IMR-90 (cell line): ENCODE measurements around the gene TTC39C. TPM values are rescaled to one million over a fixed set of nuclear protein-coding genes. Genes with fewer than 3 reads are reported as not detected.
A peak's percentile ranks its signal among the peaks of the same experiment; 100 is the strongest.

Experiments used
- ATAC-seq: fragments of 200-7000 bp; cut with Tn5 transposase; 2 replicates; pipeline ENCODE4 v1.9.1; 2020; ENCODE audit warnings: low read depth, mild to moderate bottlenecking, moderate library complexity
- BruUV-seq: library from RNA; stranded (reverse); fragments of 400-500 nt; replicated peaks from 2 replicates; lab custom pipeline; 2021; lab: Mats Ljungman, UMichigan
- CTCF ChIA-PET: fragments of 300-600 bp; formaldehyde crosslinking; extraction: SDS; loops from one replicate; lab custom pipeline; 2021; ENCODE audit warnings: antibody characterized with exemption; lab: Yijun Ruan, JAX
- POLR2A ChIA-PET: fragments of 300-600 bp; sonication (Branson Sonifier 250); formaldehyde crosslinking; loops from one replicate; lab custom pipeline; 2022; ENCODE audit warnings: antibody characterized with exemption; ENCODE audit not compliant: unreplicated experiment; lab: Charles Lee
- DNase-seq: peaks from one replicate; pipeline ENCODE4 v3.0.0; 2013
- H2AFZ ChIP-seq: replicated peaks from 2 replicates; pipeline ENCODE3; 2013; ENCODE audit warnings: low read length, mild to moderate bottlenecking; ENCODE audit not compliant: poor library complexity
- H2AK5ac ChIP-seq: 2 replicates; pipeline ENCODE4 v1.6.1; 2013; ENCODE audit warnings: low read depth, low read length, inconsistent platforms
- H2AK9ac ChIP-seq: replicated peaks from 2 replicates; pipeline ENCODE3; 2013; ENCODE audit warnings: mild to moderate bottlenecking, low read depth, low read length, moderate library complexity; ENCODE audit not compliant: poor library complexity
- H2BK120ac ChIP-seq: 2 replicates; pipeline ENCODE4 v1.6.1; 2013; ENCODE audit warnings: low read depth, low read length, inconsistent platforms
- H2BK15ac ChIP-seq: 3 replicates; pipeline ENCODE4 v1.6.1; 2013; ENCODE audit warnings: low read depth, low read length, inconsistent platforms
- H2BK20ac ChIP-seq: 2 replicates; pipeline ENCODE4 v1.6.1; 2013; ENCODE audit warnings: low read depth, mild to moderate bottlenecking, inconsistent platforms, low read length, moderate library complexity
- H2BK5ac ChIP-seq: 2 replicates; pipeline ENCODE4 v1.6.1; 2013; ENCODE audit warnings: mild to moderate bottlenecking, low read depth, low read length, inconsistent platforms; ENCODE audit not compliant: poor library complexity, severe bottlenecking
- H3K14ac ChIP-seq: replicated peaks from 2 replicates; pipeline ENCODE4 v1.6.1; 2013; ENCODE audit warnings: low read depth, low read length, inconsistent platforms
- H3K18ac ChIP-seq: 2 replicates; pipeline ENCODE4 v1.6.1; 2013; ENCODE audit warnings: low read depth, low read length, control low read depth
- H3K23ac ChIP-seq: 2 replicates; pipeline ENCODE4 v1.6.1; 2013; ENCODE audit warnings: low read depth, low read length, inconsistent platforms
- H3K27ac ChIP-seq: 2 replicates; pipeline ENCODE4 v1.5.1; 2013; ENCODE audit warnings: mild to moderate bottlenecking, control low read depth, low read length; ENCODE audit not compliant: insufficient read depth
- H3K27me3 ChIP-seq: 2 replicates; pipeline ENCODE4 v1.6.1; 2013; ENCODE audit warnings: low read length; ENCODE audit not compliant: control insufficient read depth, insufficient read depth
- H3K36me3 ChIP-seq: 2 replicates; pipeline ENCODE4 v1.6.1; 2013; ENCODE audit warnings: low read length, mixed read lengths; ENCODE audit not compliant: control insufficient read depth, insufficient read depth
- H3K4ac ChIP-seq: 2 replicates; pipeline ENCODE4 v1.6.1; 2013; ENCODE audit warnings: low read depth, low read length, inconsistent platforms
- H3K4me1 ChIP-seq: 2 replicates; pipeline ENCODE4 v1.6.1; 2013; ENCODE audit warnings: low read length, mixed read lengths; ENCODE audit not compliant: control insufficient read depth, insufficient read depth
- H3K4me2 ChIP-seq: 2 replicates; pipeline ENCODE4 v1.6.1; 2013; ENCODE audit warnings: low read depth, mild to moderate bottlenecking, control low read depth, low read length, moderate library complexity
- H3K4me3 ChIP-seq: 2 replicates; pipeline ENCODE4 v1.5.1; 2013; ENCODE audit warnings: low read depth, mild to moderate bottlenecking, control low read depth, low read length, moderate library complexity; ENCODE audit not compliant: insufficient read depth
- H3K56ac ChIP-seq: 2 replicates; pipeline ENCODE4 v1.6.1; 2013; ENCODE audit warnings: low read length, inconsistent platforms; ENCODE audit not compliant: insufficient read depth; ENCODE audit errors: extremely low read depth
- H3K79me1 ChIP-seq, 2 experiments: 2 replicates each; pipeline ENCODE4 v1.6.1; 2013; ENCODE audit warnings: low read length in 2 of 2, inconsistent platforms in 1 of 2, low read depth in 1 of 2
- H3K9ac ChIP-seq: 2 replicates; pipeline ENCODE4 v1.6.1; 2013; ENCODE audit warnings: low read depth, low read length, control low read depth
- H3K9me1 ChIP-seq: 2 replicates; pipeline ENCODE4 v1.6.1; 2013; ENCODE audit warnings: low read length, inconsistent platforms; ENCODE audit not compliant: insufficient read depth
- H3K9me3 ChIP-seq: 2 replicates; pipeline ENCODE4 v1.6.1; 2013; ENCODE audit warnings: low read length; ENCODE audit not compliant: control insufficient read depth, insufficient read depth
- H4K20me1 ChIP-seq: 2 replicates; pipeline ENCODE4 v1.6.1; 2013; ENCODE audit warnings: low read length, inconsistent platforms; ENCODE audit not compliant: insufficient read depth
- H4K5ac ChIP-seq: 2 replicates; pipeline ENCODE4 v1.6.1; 2013; ENCODE audit warnings: mild to moderate bottlenecking, low read depth, low read length, control low read depth
- H4K8ac ChIP-seq, 2 experiments: 2 replicates each; pipeline ENCODE4 v1.6.1; 2013; ENCODE audit warnings: low read depth in 2 of 2, low read length in 2 of 2, control low read depth in 1 of 2, inconsistent platforms in 1 of 2
- H4K91ac ChIP-seq: 2 replicates; pipeline ENCODE4 v1.6.1; 2013; ENCODE audit warnings: low read depth, low read length, inconsistent platforms; ENCODE audit not compliant: insufficient read depth
- CEBPB ChIP-seq: IDR thresholded peaks from 2 replicates; pipeline ENCODE4 v1.6.1; 2012; ENCODE audit warnings: low read depth, low read length, improper control_type of control experiment
- CTCF ChIP-seq: conservative IDR thresholded peaks from 2 replicates; pipeline ENCODE4 v1.5.1; 2012; ENCODE audit warnings: mild to moderate bottlenecking, low read depth, low read length, improper control_type of control experiment
- ELK1 ChIP-seq: fragments of 150-350 bp; IDR thresholded peaks from 2 replicates; pipeline ENCODE4 v1.6.1; 2016; ENCODE audit warnings: low read depth, mild to moderate bottlenecking, low read length, moderate library complexity, borderline replicate concordance
- FOS ChIP-seq: fragments of 150-350 bp; IDR thresholded peaks from 2 replicates; pipeline ENCODE4 v1.6.1; 2016; ENCODE audit warnings: low read depth, low read length
- MAFK ChIP-seq: IDR thresholded peaks from 2 replicates; pipeline ENCODE4 v1.6.1; 2012; ENCODE audit warnings: low read depth, low read length, improper control_type of control experiment
- MAZ ChIP-seq: IDR thresholded peaks from 2 replicates; pipeline ENCODE4 v1.6.1; 2012; ENCODE audit warnings: low read depth, mild to moderate bottlenecking, low read length, improper control_type of control experiment, moderate library complexity, borderline replicate concordance
- MXI1 ChIP-seq: IDR thresholded peaks from 2 replicates; pipeline ENCODE4 v1.6.1; 2012; ENCODE audit warnings: low read depth, mild to moderate bottlenecking, low read length, moderate library complexity, borderline replicate concordance
- POLR2A ChIP-seq: IDR thresholded peaks from 2 replicates; pipeline ENCODE4 v1.6.1; 2012; ENCODE audit warnings: mild to moderate bottlenecking, low read depth, low read length
- RAD21 ChIP-seq: IDR thresholded peaks from 2 replicates; pipeline ENCODE4 v1.6.1; 2012; ENCODE audit warnings: low read length, improper control_type of control experiment
- RCOR1 ChIP-seq: IDR thresholded peaks from 2 replicates; pipeline ENCODE4 v1.6.1; 2012; ENCODE audit warnings: mild to moderate bottlenecking, low read length, improper control_type of control experiment; ENCODE audit not compliant: insufficient replicate concordance
- SMC3 ChIP-seq: fragments of 150-350 bp; IDR thresholded peaks from 2 replicates; pipeline ENCODE4 v1.6.1; 2016; ENCODE audit warnings: low read depth, mild to moderate bottlenecking, antibody characterized with exemption, low read length, moderate library complexity
- USF2 ChIP-seq: fragments of 150-350 bp; IDR thresholded peaks from 2 replicates; pipeline ENCODE4 v1.6.1; 2017; ENCODE audit warnings: mild to moderate bottlenecking, antibody characterized with exemption, low read length, low read depth
- WGBS, 2 experiments: methylation state at CpG; one replicate each; pipeline versions ENCODE4 v1.1.5 to v1.1.7; 2013; ENCODE audit warnings: missing lambda C conversion rate in 2 of 2; ENCODE audit not compliant: insufficient read length in 1 of 2; ENCODE audit errors: extremely low coverage in 2 of 2; 5-methylcytosine and 5-hydroxymethylcytosine counted together
- dilution Hi-C: fragments of 300-500 bp; cut with HindIII; formaldehyde crosslinking; loops from one replicate; pipeline ENCODE4 v1.14.3; 2018; ENCODE audit warnings: low sequenced_read_pairs; ENCODE audit not compliant: unreplicated experiment
- in situ Hi-C: fragments of 300-500 bp; cut with MboI; formaldehyde crosslinking; loops from 3 replicates; pipeline ENCODE4 v1.14.3; 2019; ENCODE audit warnings: low sequenced_read_pairs, inconsistent platforms, mixed read lengths
- intact Hi-C: fragments of 100-400 bp; cut with micrococcal nuclease; formaldehyde crosslinking; loops from 2 replicates; pipeline ENCODE4 v1.10.0; 2022
- polyA plus RNA-seq, 3 experiments: library from polyadenylated mRNA; depleted of rRNA; stranded (reverse); fragments of >200 nt; gene quantifications; 2 replicates each; pipeline ENCODE4 v1.2.3, GENCODE V29; 2012; ENCODE audit warnings: low replicate concordance in 1 of 3
- total RNA-seq: library from RNA; depleted of rRNA; stranded (reverse); fragments of >200 nt; gene quantifications from 2 replicates; pipeline ENCODE4 v1.2.3, GENCODE V29; 2012

The TTC39C gene
- total and polyA plus RNA-seq, 2 of the 4 experiments (the other 2 are of a cell fraction), result 8.0 to 20.8 TPM

GRCh38 chr18:24075767-24076597, 61.4 kb downstream of the TTC39C start:
- peak overlapping the region; percentile 36; the same call in 1 of the 2 replicates for H4K91ac ChIP-seq
- peak overlapping the region; percentile 11; the same call in 1 of the 3 replicates for H2BK15ac ChIP-seq
- H2AK5ac ChIP-seq, result 0 out of 2 replicates have a peak overlapping the region, but pooled peaks have one; percentile 31
- no peak overlapping the region for H3K56ac ChIP-seq
- no peaks in the 10 kb centered on the region for H3K27me3 ChIP-seq
- peak overlapping the region; percentile 56 for H3K27ac ChIP-seq
- peaks cover 8% of the 10 kb centered on the region; the same call in 1 of the 2 replicates for H3K9me1 ChIP-seq
- in situ Hi-C loops, result no loop called here
- no peaks in the 10 kb centered on the region for H3K9me3 ChIP-seq
- H2AFZ ChIP-seq, result peak overlapping the region; percentile 80
- DNase-seq, result peak; percentile 99
- H2BK20ac ChIP-seq, result no peak overlapping the region
- peaks cover 9% of the 10 kb centered on the region; the same call in 1 of the 2 replicates for H4K20me1 ChIP-seq
- no peak overlapping the region for H3K23ac ChIP-seq
- intact Hi-C loops, result loop anchor here (1.0 to 5.0 kb wide), 2 partner anchors 62 to 159 kb away; partner anchors contain the start of gene TTC39C
- peak overlapping the region; percentile 60 for H2AK9ac ChIP-seq
- H3K14ac ChIP-seq, result 0 out of 2 replicates have a peak overlapping the region, but pooled peaks have one; percentile 0
- H2BK120ac ChIP-seq, result peak overlapping the region; percentile 3; the same call in 1 of the 2 replicates
- no peak overlapping the region for H3K9ac ChIP-seq
- peaks cover 12% of the 10 kb centered on the region for H3K36me3 ChIP-seq
- 40% methylated on average over 2 of the region's 13 CpGs; no CpG with 5 or more reads in 1 of the 2 experiments for WGBS, 2 experiments
- no peak overlapping the region; the same call in 1 of the 2 replicates for H4K5ac ChIP-seq
- CTCF ChIA-PET, result interaction anchor here (0.5 to 1.1 kb wide), 6 partner anchors 40 to 651 kb away, joined by 3 to 4 read pairs (median 3); no protein-coding TSS in a partner anchor
- peak overlapping the region; percentile 32 for H3K4me2 ChIP-seq
- dilution Hi-C loops, result no loop called here
- peaks cover 4% of the 10 kb centered on the region for H3K4me1 ChIP-seq
- H4K8ac ChIP-seq, result peak overlapping the region in 1 of 2 experiments; percentile 34; a peak in 1 of 4 replicates
- H2BK5ac ChIP-seq, result peak overlapping the region; percentile 46
- no peak overlapping the region for H3K4me3 ChIP-seq
- peak overlapping the region; percentile 12; the same call in 1 of the 2 replicates for H3K18ac ChIP-seq
- peak; percentile 99 for ATAC-seq
- H3K79me1 ChIP-seq, result peaks cover 0 to 4% of the 10 kb centered on the region in 2 experiments; a peak in 1 of 4 replicates
- POLR2A ChIA-PET, result no interaction called here
- no TSS peak for BruUV-seq
- H3K4ac ChIP-seq, result 0 out of 2 replicates have a peak overlapping the region, but pooled peaks have one; percentile 20
- TF ChIP-seq FOS, result peak; percentile 81
- TF ChIP-seq MAFK, result no peak
- no peak for TF ChIP-seq CEBPB
- peak; percentile 76 for TF ChIP-seq CTCF
- peak; percentile 29; the same call in 1 of the 2 replicates for TF ChIP-seq MAZ
- peak; percentile 54; the same call in 1 of the 2 replicates for TF ChIP-seq POLR2A
- TF ChIP-seq RCOR1, result peak; percentile 89
- TF ChIP-seq USF2, result no peak
- peak; percentile 77 for TF ChIP-seq RAD21
- peak; percentile 54 for TF ChIP-seq SMC3
- TF ChIP-seq ELK1, result no peak
- TF ChIP-seq MXI1, result peak; percentile 43; the same call in 1 of the 2 replicates
